Measurements from ENCODE around the gene KCNN4.
"Not testable (repeated sequence)": the region's sequence is repeated elsewhere in the genome, so short reads cannot be mapped to it uniquely, and the experiment has no call there.

KCNN4 gene

GRCh38 chr19:43780706-43781525, at the start of gene KCNN4:
TSS of gene KCNN4 (minus strand) at chr19:43780973. CDS start at chr19:43780861, 112 bp downstream.
- Histone ChIP-seq H2AFZ (ENCODE audit: low read depth, low read length) (no peak within 1 kb of the TSS), H3K27ac (ENCODE audit: low read length) (peak within 1 kb of the TSS; percentile 57), H3K4me2 (ENCODE audit: insufficient read depth, low read length) (no peak within 1 kb of the TSS), H3K9me3 (ENCODE audit: insufficient read depth, low read length, severe bottlenecking) (no peaks in the 10 kb centered on the region), H3K4me1 (ENCODE audit: insufficient read depth, low read length) (peaks cover 59% of the 10 kb centered on the region), H4K20me1 (ENCODE audit: insufficient read depth, low read length) (no peaks in the 10 kb centered on the region), H3K36me3 (ENCODE audit: insufficient read depth, low read length) (no peaks in the 10 kb centered on the region), H3K79me2 (ENCODE audit: insufficient read depth, low read length) (no peaks in the 10 kb centered on the region), H3K27me3 (ENCODE audit: insufficient read depth, low read length, poor library complexity) (no peaks in the 10 kb centered on the region), H3K9ac (ENCODE audit: low read depth, low read length) (no peak within 1 kb of the TSS), H3K4me3 (ENCODE audit: low read depth in 1 of 2, low read length in 2 of 2) (no peak within 1 kb of the TSS)
- DNase-seq (no peak), ATAC-seq (ENCODE audit: insufficient read depth, low read depth) (no peak)
- TF ChIP-seq EZH2 (IDR thresholded peaks at IDR 0.05; ENCODE audit: borderline replicate concordance, low read depth, low read length, severe bottlenecking) (no peak), CTCF (IDR thresholded peaks at IDR 0.05; ENCODE audit: borderline replicate concordance, extremely low read depth, low read length, poor library complexity, severe bottlenecking) (no peak)

GRCh38 chr19:43826787-43827754, 46.3 kb upstream of the KCNN4 start, which contains the start of gene ZNF283:
TSS of gene ZNF283 (plus strand) at chr19:43827321. CDS start at chr19:43833505, 6,184 bp downstream.
- peak within 1 kb of the TSS; percentile 58; the same call in 1 of the 2 replicates for H3K27ac ChIP-seq (ENCODE audit: low read length)
- peak; percentile 96 for ATAC-seq (ENCODE audit: insufficient read depth, low read depth)
- peak; percentile 80 for DNase-seq

GRCh38 chr19:43824572-43824971, 43.8 kb upstream of the KCNN4 start:
- H3K9me3 ChIP-seq (ENCODE audit: insufficient read depth, low read length, severe bottlenecking); H3K4me2 ChIP-seq (ENCODE audit: insufficient read depth, low read length); H3K27me3 ChIP-seq (ENCODE audit: insufficient read depth, low read length, poor library complexity); H3K27ac ChIP-seq (ENCODE audit: low read length); H2AFZ ChIP-seq (ENCODE audit: low read depth, low read length); H3K36me3 ChIP-seq (ENCODE audit: insufficient read depth, low read length); ATAC-seq (ENCODE audit: insufficient read depth, low read depth); H3K79me2 ChIP-seq (ENCODE audit: insufficient read depth, low read length); H3K4me3 ChIP-seq (ENCODE audit: low read depth in 1 of 2, low read length in 2 of 2); H4K20me1 ChIP-seq (ENCODE audit: insufficient read depth, low read length); H3K9ac ChIP-seq (ENCODE audit: low read depth, low read length); DNase-seq: not testable (repeated sequence)
- peaks cover 17% of the 10 kb centered on the region for H3K4me1 ChIP-seq (ENCODE audit: insufficient read depth, low read length)

More at GRCh38 chr19:43826787-43827754, 46.3 kb upstream of the KCNN4 start, which contains the start of gene ZNF283:
- Histone ChIP-seq H3K36me3 (ENCODE audit: insufficient read depth, low read length) (peaks cover 6% of the 10 kb centered on the region), H3K9me3 (ENCODE audit: insufficient read depth, low read length, severe bottlenecking) (no peaks in the 10 kb centered on the region), H3K4me1 (ENCODE audit: insufficient read depth, low read length) (peaks cover 17% of the 10 kb centered on the region), H3K27me3 (ENCODE audit: insufficient read depth, low read length, poor library complexity) (no peaks in the 10 kb centered on the region), H3K9ac (ENCODE audit: low read depth, low read length) (peak within 1 kb of the TSS; percentile 57), H4K20me1 (ENCODE audit: insufficient read depth, low read length) (no peaks in the 10 kb centered on the region), H3K4me2 (ENCODE audit: insufficient read depth, low read length) (peak within 1 kb of the TSS; percentile 88), H3K79me2 (ENCODE audit: insufficient read depth, low read length) (no peaks in the 10 kb centered on the region), H2AFZ (ENCODE audit: low read depth, low read length) (peak within 1 kb of the TSS; percentile 93), H3K4me3 (ENCODE audit: low read depth in 1 of 2, low read length in 2 of 2) (peak within 1 kb of the TSS; percentile 54 to 73)
- TF ChIP-seq CTCF (IDR thresholded peaks at IDR 0.05; ENCODE audit: borderline replicate concordance, extremely low read depth, low read length, poor library complexity, severe bottlenecking) = no peak
- TF ChIP-seq EZH2 (IDR thresholded peaks at IDR 0.05; ENCODE audit: borderline replicate concordance, low read depth, low read length, severe bottlenecking) = no peak

- not testable (repeated sequence) for ATAC-seq (ENCODE audit: insufficient read depth, low read depth); DNase-seq
Measured at GRCh38 chr19:43823856-43824255, 43.1 kb upstream of the KCNN4 start.

More at GRCh38 chr19:43823856-43824255, 43.1 kb upstream of the KCNN4 start:
- H3K79me2 ChIP-seq (ENCODE audit: insufficient read depth, low read length); H3K36me3 ChIP-seq (ENCODE audit: insufficient read depth, low read length); H3K27ac ChIP-seq (ENCODE audit: low read length); H3K9me3 ChIP-seq (ENCODE audit: insufficient read depth, low read length, severe bottlenecking); H3K4me3 ChIP-seq (ENCODE audit: low read depth in 1 of 2, low read length in 2 of 2); H2AFZ ChIP-seq (ENCODE audit: low read depth, low read length); H3K4me2 ChIP-seq (ENCODE audit: insufficient read depth, low read length); H3K27me3 ChIP-seq (ENCODE audit: insufficient read depth, low read length, poor library complexity); H4K20me1 ChIP-seq (ENCODE audit: insufficient read depth, low read length); H3K9ac ChIP-seq (ENCODE audit: low read depth, low read length): not testable (repeated sequence)
- H3K4me1 ChIP-seq (ENCODE audit: insufficient read depth, low read length) = peaks cover 17% of the 10 kb centered on the region

Measured in DND-41 (cell line).